Mesodermal cell (in vitro differentiated cells): ENCODE measurements around the gene WASF2.

Experiments
- H3K27ac ChIP-seq: 2 replicates; pipeline ENCODE4 v1.7.0; 2013; ENCODE audit warnings: mild to moderate bottlenecking, low read depth, low read length, moderate library complexity; ENCODE audit not compliant: severe bottlenecking
- H3K36me3 ChIP-seq: 2 replicates; pipeline ENCODE4 v1.7.1; 2013; ENCODE audit warnings: mild to moderate bottlenecking, low read length, moderate library complexity; ENCODE audit not compliant: control insufficient read depth, insufficient read depth
- H3K4me1 ChIP-seq: one replicate; pipeline ENCODE4 v1.7.1; 2013; ENCODE audit warnings: mild to moderate bottlenecking, low read length; ENCODE audit not compliant: insufficient read depth, control insufficient read depth, poor library complexity, severe bottlenecking
- H3K4me3 ChIP-seq: 2 replicates; pipeline ENCODE4 v1.7.0; 2013; ENCODE audit warnings: low read length, control low read depth, mild to moderate bottlenecking; ENCODE audit not compliant: insufficient read depth, poor library complexity, severe bottlenecking; ENCODE audit errors: extremely low read depth
- H3K9me3 ChIP-seq: 2 replicates; pipeline ENCODE4 v1.7.1; 2013; ENCODE audit warnings: mild to moderate bottlenecking, low read length, moderate library complexity; ENCODE audit not compliant: control insufficient read depth
- WGBS, 2 experiments: methylation state at CpG; one replicate each; pipeline ENCODE4 v1.1.5; 2013; ENCODE audit warnings: missing lambda C conversion rate in 2 of 2; ENCODE audit not compliant: insufficient coverage in 2 of 2; 5-methylcytosine and 5-hydroxymethylcytosine counted together

The WASF2 gene

GRCh38 chr1:27360159-27361043 lies 129.6 kb downstream of the WASF2 start:
- 15 to 17% methylated on average over 58 to 60 of the region's 71 CpGs for WGBS, 2 experiments
- peak overlapping the region; percentile 31 for H3K4me3 ChIP-seq
- H3K27ac ChIP-seq: no peak overlapping the region
- H3K4me1 ChIP-seq: peaks cover 20% of the 10 kb centered on the region
- no peaks in the 10 kb centered on the region for H3K9me3 ChIP-seq
- peaks cover 35% of the 10 kb centered on the region for H3K36me3 ChIP-seq

GRCh38 chr1:27359822-27360158 lies 130.2 kb downstream of the WASF2 start:
- Histone ChIP-seq H3K4me1 (peaks cover 17% of the 10 kb centered on the region), H3K27ac (no peak overlapping the region), H3K9me3 (no peaks in the 10 kb centered on the region), H3K36me3 (peaks cover 38% of the 10 kb centered on the region), H3K4me3 (no peak overlapping the region)
- 69 to 75% methylated on average over 6 to 7 of the region's 9 CpGs for WGBS, 2 experiments

GRCh38 chr1:27358928-27359313 lies 131.0 kb downstream of the WASF2 start:
- no peak overlapping the region for H3K27ac ChIP-seq
- no peak overlapping the region for H3K4me3 ChIP-seq
- H3K4me1 ChIP-seq: peaks cover 13% of the 10 kb centered on the region
- no peaks in the 10 kb centered on the region for H3K9me3 ChIP-seq
- 88 to 98% methylated on average over 3 to 5 of the region's 5 CpGs for WGBS, 2 experiments
- peaks cover 38% of the 10 kb centered on the region for H3K36me3 ChIP-seq

GRCh38 chr1:27358038-27358927 lies 131.7 kb downstream of the WASF2 start:
- Histone ChIP-seq H3K36me3 (peaks cover 38% of the 10 kb centered on the region), H3K4me1 (peaks cover 13% of the 10 kb centered on the region), H3K27ac (no peak overlapping the region), H3K9me3 (no peaks in the 10 kb centered on the region), H3K4me3 (no peak overlapping the region)
- WGBS, 2 experiments: 95% methylated on average over 19 to 20 of the region's 21 CpGs

- Histone ChIP-seq H3K27ac (no peak overlapping the region), H3K36me3 (peaks cover 34% of the 10 kb centered on the region), H3K4me1 (peaks cover 13% of the 10 kb centered on the region), H3K9me3 (no peaks in the 10 kb centered on the region), H3K4me3 (no peak overlapping the region)
- 32 to 36% methylated on average over 37 to 40 of the region's 40 CpGs for WGBS, 2 experiments
Observed at GRCh38 chr1:27357281-27358037, 132.5 kb downstream of the WASF2 start.

- Histone ChIP-seq H3K36me3 (peaks cover 34% of the 10 kb centered on the region), H3K9me3 (no peaks in the 10 kb centered on the region), H3K27ac (no peak overlapping the region), H3K4me1 (peaks cover 13% of the 10 kb centered on the region), H3K4me3 (no peak overlapping the region)
- WGBS, 2 experiments: 90 to 94% methylated on average over 32 to 37 of the region's 37 CpGs
Observed at GRCh38 chr1:27356619-27357280, 133.2 kb downstream of the WASF2 start.

GRCh38 chr1:27356277-27356618 lies 133.7 kb downstream of the WASF2 start:
- Histone ChIP-seq H3K9me3 (no peaks in the 10 kb centered on the region), H3K36me3 (peaks cover 32% of the 10 kb centered on the region), H3K4me1 (peaks cover 13% of the 10 kb centered on the region), H3K4me3 (no peak overlapping the region), H3K27ac (no peak overlapping the region)
- WGBS, 2 experiments: 97% methylated on average over 5 to 13 of the region's 13 CpGs

- Histone ChIP-seq H3K4me3 (no peak overlapping the region), H3K36me3 (peaks cover 29% of the 10 kb centered on the region), H3K27ac (no peak overlapping the region), H3K9me3 (no peaks in the 10 kb centered on the region), H3K4me1 (peaks cover 13% of the 10 kb centered on the region)
- 94 to 95% methylated on average over 5 of the region's 5 CpGs for WGBS, 2 experiments
Observed at GRCh38 chr1:27355683-27356082, 134.3 kb downstream of the WASF2 start.
